ENCODE results near the gene CSGALNACT2. TPM values are rescaled to one million over a fixed set of nuclear protein-coding genes. Genes with fewer than 3 reads are reported as not detected.

Gene CSGALNACT2
- total RNA-seq, 1 experiment from 2014 or later = 5.1 TPM

GRCh38 chr10:43111921-43112607 lies 26.2 kb upstream of the CSGALNACT2 start:
- Mint-ChIP-seq H3K27me3 (ENCODE audit: low read depth) (no peaks in the 10 kb centered on the region), H3K4me3 (no peak overlapping the region), H3K36me3 (no peaks in the 10 kb centered on the region), H3K27ac (no peak overlapping the region), H3K9me3 (no peaks in the 10 kb centered on the region), H3K4me1 (no peaks in the 10 kb centered on the region)
- ChIA-PET POLR2A (no interaction called here), CTCF (interaction anchor here (1.0 kb wide), 1 partner anchor 90 kb away, joined by 3 read pairs; no protein-coding TSS in a partner anchor)
- TF ChIP-seq ESRRA (CRISPR knock-in tag; IDR thresholded peaks at IDR 0.05; ENCODE audit: borderline replicate concordance) (no peak), RORB (CRISPR knock-in tag; IDR thresholded peaks at IDR 0.05) (no peak), FOXJ3 (CRISPR knock-in tag; IDR thresholded peaks at IDR 0.05; ENCODE audit: borderline replicate concordance) (no peak), PRRX2 (CRISPR knock-in tag; IDR thresholded peaks at IDR 0.05) (no peak), FOXP4 (CRISPR knock-in tag; IDR thresholded peaks at IDR 0.05) (no peak), RELA (CRISPR knock-in tag; IDR thresholded peaks at IDR 0.05; ENCODE audit: borderline replicate concordance) (no peak), NR2C2 (CRISPR knock-in tag; IDR thresholded peaks at IDR 0.05) (no peak), SP1 (CRISPR knock-in tag; conservative IDR thresholded peaks at IDR 0.05) (no peak), CREM (CRISPR knock-in tag; IDR thresholded peaks at IDR 0.05) (no peak), ETV6 (CRISPR knock-in tag; IDR thresholded peaks at IDR 0.05) (no peak), NR1H2 (CRISPR knock-in tag; IDR thresholded peaks at IDR 0.05) (no peak), ZNF219 (CRISPR knock-in tag; IDR thresholded peaks at IDR 0.05; ENCODE audit: borderline replicate concordance) (no peak), ZNF232 (CRISPR knock-in tag; IDR thresholded peaks at IDR 0.05) (no peak), TCF7 (CRISPR knock-in tag; IDR thresholded peaks at IDR 0.05; ENCODE audit: low read depth) (no peak), ELF4 (CRISPR knock-in tag; IDR thresholded peaks at IDR 0.05; ENCODE audit: low read depth) (no peak), USF2 (CRISPR knock-in tag; IDR thresholded peaks at IDR 0.05) (no peak), SOX15 (CRISPR knock-in tag; IDR thresholded peaks at IDR 0.05) (no peak)
- TF ChIP-seq, protein P1, sequence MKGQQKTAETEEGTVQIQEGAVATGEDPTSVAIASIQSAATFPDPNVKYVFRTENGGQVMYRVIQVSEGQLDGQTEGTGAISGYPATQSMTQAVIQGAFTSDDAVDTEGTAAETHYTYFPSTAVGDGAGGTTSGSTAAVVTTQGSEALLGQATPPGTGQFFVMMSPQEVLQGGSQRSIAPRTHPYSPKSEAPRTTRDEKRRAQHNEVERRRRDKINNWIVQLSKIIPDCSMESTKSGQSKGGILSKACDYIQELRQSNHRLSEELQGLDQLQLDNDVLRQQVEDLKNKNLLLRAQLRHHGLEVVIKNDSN (CRISPR knock-in tag; IDR thresholded peaks at IDR 0.05) = no peak
- TF ChIP-seq, protein P2, sequence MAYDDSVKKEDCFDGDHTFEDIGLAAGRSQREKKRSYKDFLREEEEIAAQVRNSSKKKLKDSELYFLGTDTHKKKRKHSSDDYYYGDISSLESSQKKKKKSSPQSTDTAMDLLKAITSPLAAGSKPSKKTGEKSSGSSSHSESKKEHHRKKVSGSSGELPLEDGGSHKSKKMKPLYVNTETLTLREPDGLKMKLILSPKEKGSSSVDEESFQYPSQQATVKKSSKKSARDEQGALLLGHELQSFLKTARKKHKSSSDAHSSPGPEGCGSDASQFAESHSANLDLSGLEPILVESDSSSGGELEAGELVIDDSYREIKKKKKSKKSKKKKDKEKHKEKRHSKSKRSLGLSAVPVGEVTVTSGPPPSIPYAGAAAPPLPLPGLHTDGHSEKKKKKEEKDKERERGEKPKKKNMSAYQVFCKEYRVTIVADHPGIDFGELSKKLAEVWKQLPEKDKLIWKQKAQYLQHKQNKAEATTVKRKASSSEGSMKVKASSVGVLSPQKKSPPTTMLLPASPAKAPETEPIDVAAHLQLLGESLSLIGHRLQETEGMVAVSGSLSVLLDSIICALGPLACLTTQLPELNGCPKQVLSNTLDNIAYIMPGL (CRISPR knock-in tag; IDR thresholded peaks at IDR 0.05) = no peak
- TF ChIP-seq, protein P3, sequence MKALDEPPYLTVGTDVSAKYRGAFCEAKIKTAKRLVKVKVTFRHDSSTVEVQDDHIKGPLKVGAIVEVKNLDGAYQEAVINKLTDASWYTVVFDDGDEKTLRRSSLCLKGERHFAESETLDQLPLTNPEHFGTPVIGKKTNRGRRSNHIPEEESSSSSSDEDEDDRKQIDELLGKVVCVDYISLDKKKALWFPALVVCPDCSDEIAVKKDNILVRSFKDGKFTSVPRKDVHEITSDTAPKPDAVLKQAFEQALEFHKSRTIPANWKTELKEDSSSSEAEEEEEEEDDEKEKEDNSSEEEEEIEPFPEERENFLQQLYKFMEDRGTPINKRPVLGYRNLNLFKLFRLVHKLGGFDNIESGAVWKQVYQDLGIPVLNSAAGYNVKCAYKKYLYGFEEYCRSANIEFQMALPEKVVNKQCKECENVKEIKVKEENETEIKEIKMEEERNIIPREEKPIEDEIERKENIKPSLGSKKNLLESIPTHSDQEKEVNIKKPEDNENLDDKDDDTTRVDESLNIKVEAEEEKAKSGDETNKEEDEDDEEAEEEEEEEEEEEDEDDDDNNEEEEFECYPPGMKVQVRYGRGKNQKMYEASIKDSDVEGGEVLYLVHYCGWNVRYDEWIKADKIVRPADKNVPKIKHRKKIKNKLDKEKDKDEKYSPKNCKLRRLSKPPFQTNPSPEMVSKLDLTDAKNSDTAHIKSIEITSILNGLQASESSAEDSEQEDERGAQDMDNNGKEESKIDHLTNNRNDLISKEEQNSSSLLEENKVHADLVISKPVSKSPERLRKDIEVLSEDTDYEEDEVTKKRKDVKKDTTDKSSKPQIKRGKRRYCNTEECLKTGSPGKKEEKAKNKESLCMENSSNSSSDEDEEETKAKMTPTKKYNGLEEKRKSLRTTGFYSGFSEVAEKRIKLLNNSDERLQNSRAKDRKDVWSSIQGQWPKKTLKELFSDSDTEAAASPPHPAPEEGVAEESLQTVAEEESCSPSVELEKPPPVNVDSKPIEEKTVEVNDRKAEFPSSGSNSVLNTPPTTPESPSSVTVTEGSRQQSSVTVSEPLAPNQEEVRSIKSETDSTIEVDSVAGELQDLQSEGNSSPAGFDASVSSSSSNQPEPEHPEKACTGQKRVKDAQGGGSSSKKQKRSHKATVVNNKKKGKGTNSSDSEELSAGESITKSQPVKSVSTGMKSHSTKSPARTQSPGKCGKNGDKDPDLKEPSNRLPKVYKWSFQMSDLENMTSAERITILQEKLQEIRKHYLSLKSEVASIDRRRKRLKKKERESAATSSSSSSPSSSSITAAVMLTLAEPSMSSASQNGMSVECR (CRISPR knock-in tag; IDR thresholded peaks at IDR 0.05; ENCODE audit: borderline replicate concordance) = no peak
- ATAC-seq = no peak
- no peak for DNase-seq (ENCODE audit: low spot score)
